B cell (primary cell): ENCODE data around the gene STK17A.

Experiments used
- CTCF ChIP-seq: fragments of 200-600 bp; IDR thresholded peaks from one replicate; pipeline ENCODE4 v1.8.0; 2022; ENCODE audit warnings: antibody characterized with exemption, mild to moderate bottlenecking
- EZH2 ChIP-seq: IDR thresholded peaks from 2 replicates; pipeline ENCODE4 v1.6.1; 2012; ENCODE audit warnings: borderline replicate concordance, low read depth, mild to moderate bottlenecking, moderate library complexity, low read length; ENCODE audit not compliant: insufficient read depth, poor library complexity, severe bottlenecking

- TF ChIP-seq CTCF (no peak), EZH2 (no peak)
Observed at GRCh38 chr7:43538404-43538771, 44.5 kb upstream of the STK17A start.
